Measurements from ENCODE around the gene MOB3A. TPM values are rescaled to one million over a fixed set of nuclear protein-coding genes. Genes with fewer than 3 reads are reported as not detected.

MOB3A gene
- polyA plus RNA-seq, 1 donor (not counting 4 experiments of a cell fraction or from before 2014, with no cell fraction given), result 34.2 TPM

- H3K4me2 ChIP-seq (ENCODE audit: control insufficient read depth, extremely low read depth, insufficient read depth, low read depth, low read length), result no peak overlapping the region
- no peak overlapping the region for H3K4me3 ChIP-seq (ENCODE audit: control insufficient read depth in 2 of 3, extremely low read depth in 1 of 3, insufficient read depth in 2 of 3, low read depth in 1 of 3, low read length in 3 of 3)
- dilution Hi-C loops (cut with MboI; ENCODE audit: extremely low pct_ligation_motif_present, low sequenced_read_pairs), result no loop called here
- H3K36me3 ChIP-seq (ENCODE audit: control insufficient read depth in 2 of 2, extremely low read depth in 1 of 2, insufficient read depth in 2 of 2, low read length in 2 of 2), result peaks cover 22 to 28% of the 10 kb centered on the region in 2 experiments
- H3K27me3 ChIP-seq (ENCODE audit: control insufficient read depth, extremely low read depth, insufficient read depth, low read length), result no peaks in the 10 kb centered on the region
- H3K4me1 ChIP-seq (ENCODE audit: control insufficient read depth, extremely low read depth, insufficient read depth, low read length), result no peaks in the 10 kb centered on the region
- no peaks in the 10 kb centered on the region for H3K9me1 ChIP-seq (ENCODE audit: control insufficient read depth, extremely low read depth, insufficient read depth, low read length)
- peaks cover 10% of the 10 kb centered on the region for H4K20me1 ChIP-seq (ENCODE audit: control insufficient read depth, extremely low read depth, insufficient read depth, low read length)
- H3K9me3 ChIP-seq (ENCODE audit: control insufficient read depth, low read depth, low read length), result no peaks in the 10 kb centered on the region
- no peak for DNase-seq (ENCODE audit: low read depth, low spot score)
- no peak overlapping the region for H3K27ac ChIP-seq (ENCODE audit: control insufficient read depth, insufficient read depth, low read length)
- FAIRE-seq, result no peak
- H3K79me2 ChIP-seq (ENCODE audit: control insufficient read depth, insufficient read depth, low read length), result peaks cover 27% of the 10 kb centered on the region
- H3K9ac ChIP-seq (ENCODE audit: control insufficient read depth, extremely low read depth, insufficient read depth, low read length), result no peak overlapping the region
- TF ChIP-seq CTCF (optimal IDR thresholded peaks at IDR 0.05 in 1 of 3, IDR thresholded peaks at IDR 0.05 in 1 of 3, conservative IDR thresholded peaks at IDR 0.05 in 1 of 3; ENCODE audit: extremely low read depth in 1 of 3, insufficient read depth in 2 of 3, low read length in 3 of 3) (no peak), EZH2 (IDR thresholded peaks at IDR 0.05; ENCODE audit: low read length) (no peak)
- no peak overlapping the region for H2AFZ ChIP-seq (ENCODE audit: control insufficient read depth, low read length)
Observed at GRCh38 chr19:2099937-2100718, 4.0 kb upstream of the MOB3A start.

GRCh38 chr19:2099054-2099501 is 3.0 kb upstream of the MOB3A start:
- H3K9ac ChIP-seq (ENCODE audit: control insufficient read depth, extremely low read depth, insufficient read depth, low read length), result no peak overlapping the region
- no peaks in the 10 kb centered on the region for H3K27me3 ChIP-seq (ENCODE audit: control insufficient read depth, extremely low read depth, insufficient read depth, low read length)
- peaks cover 28% of the 10 kb centered on the region for H3K79me2 ChIP-seq (ENCODE audit: control insufficient read depth, insufficient read depth, low read length)
- peaks cover 25 to 32% of the 10 kb centered on the region in 2 experiments for H3K36me3 ChIP-seq (ENCODE audit: control insufficient read depth in 2 of 2, extremely low read depth in 1 of 2, insufficient read depth in 2 of 2, low read length in 2 of 2)
- peaks cover 6% of the 10 kb centered on the region for H3K4me1 ChIP-seq (ENCODE audit: control insufficient read depth, extremely low read depth, insufficient read depth, low read length)
- FAIRE-seq (no peak), DNase-seq (ENCODE audit: low read depth, low spot score) (no peak)
- no peaks in the 10 kb centered on the region for H3K9me1 ChIP-seq (ENCODE audit: control insufficient read depth, extremely low read depth, insufficient read depth, low read length)
- H3K4me2 ChIP-seq (ENCODE audit: control insufficient read depth, extremely low read depth, insufficient read depth, low read depth, low read length), result no peak overlapping the region
- TF ChIP-seq CTCF (optimal IDR thresholded peaks at IDR 0.05 in 1 of 3, IDR thresholded peaks at IDR 0.05 in 1 of 3, conservative IDR thresholded peaks at IDR 0.05 in 1 of 3; ENCODE audit: extremely low read depth in 1 of 3, insufficient read depth in 2 of 3, low read length in 3 of 3) (no peak), EZH2 (IDR thresholded peaks at IDR 0.05; ENCODE audit: low read length) (no peak)
- H2AFZ ChIP-seq (ENCODE audit: control insufficient read depth, low read length), result no peak overlapping the region
- H4K20me1 ChIP-seq (ENCODE audit: control insufficient read depth, extremely low read depth, insufficient read depth, low read length), result peaks cover 5% of the 10 kb centered on the region
- H3K9me3 ChIP-seq (ENCODE audit: control insufficient read depth, low read depth, low read length), result no peaks in the 10 kb centered on the region
- H3K4me3 ChIP-seq (ENCODE audit: control insufficient read depth in 2 of 3, extremely low read depth in 1 of 3, insufficient read depth in 2 of 3, low read depth in 1 of 3, low read length in 3 of 3), result no peak overlapping the region
- dilution Hi-C loops (cut with MboI; ENCODE audit: extremely low pct_ligation_motif_present, low sequenced_read_pairs), result no loop called here
- no peak overlapping the region for H3K27ac ChIP-seq (ENCODE audit: control insufficient read depth, insufficient read depth, low read length)
